HG02943 (cell line): ENCODE measurements around the gene PEPD.

ENCODE experiments used
- ATAC-seq: cut with Tn5 transposase; IDR thresholded peaks from one replicate; pipeline ENCODE4 v1.9.1; 2021; ENCODE audit warnings: mild to moderate bottlenecking, low read depth, moderate library complexity; ENCODE audit not compliant: unreplicated experiment

PEPD gene

DNA sequence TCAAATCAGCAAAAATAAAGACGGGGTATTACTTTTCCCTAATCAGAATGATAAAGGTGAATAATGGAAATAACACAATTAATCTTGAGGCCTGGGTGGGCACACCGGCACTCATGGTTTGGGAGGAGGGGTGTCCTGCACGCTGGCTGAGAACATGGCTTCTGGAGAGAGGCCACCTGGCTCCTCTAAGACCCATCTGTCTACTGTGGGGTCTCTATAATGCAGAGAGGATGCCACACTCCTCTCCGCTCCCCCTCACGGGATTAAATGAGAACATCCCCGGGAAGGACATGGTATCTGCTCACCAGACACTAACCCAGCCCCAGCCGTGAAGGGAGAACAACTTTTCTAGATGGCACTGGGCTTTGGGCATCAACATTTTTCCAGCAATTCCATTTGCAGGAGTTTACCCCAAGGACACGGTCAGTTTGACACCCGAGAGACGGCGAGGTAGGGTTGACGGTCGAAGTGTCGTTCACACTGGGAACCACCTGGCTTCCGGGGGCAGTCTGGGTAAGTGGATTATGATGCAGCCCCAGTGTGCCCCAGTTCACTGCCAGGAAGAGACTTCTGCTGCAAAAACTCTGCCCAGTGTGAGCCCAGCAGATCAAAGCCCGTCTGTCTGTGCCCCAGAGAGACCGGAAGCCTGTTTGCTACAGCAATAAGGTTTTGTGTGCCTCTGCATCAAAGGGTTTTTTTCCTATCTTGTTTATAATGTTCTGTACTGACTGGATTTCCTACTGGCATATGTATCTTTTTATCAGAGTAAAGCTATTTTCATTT is 91.5 kb downstream of the PEPD start:
- no peak for ATAC-seq

DNA sequence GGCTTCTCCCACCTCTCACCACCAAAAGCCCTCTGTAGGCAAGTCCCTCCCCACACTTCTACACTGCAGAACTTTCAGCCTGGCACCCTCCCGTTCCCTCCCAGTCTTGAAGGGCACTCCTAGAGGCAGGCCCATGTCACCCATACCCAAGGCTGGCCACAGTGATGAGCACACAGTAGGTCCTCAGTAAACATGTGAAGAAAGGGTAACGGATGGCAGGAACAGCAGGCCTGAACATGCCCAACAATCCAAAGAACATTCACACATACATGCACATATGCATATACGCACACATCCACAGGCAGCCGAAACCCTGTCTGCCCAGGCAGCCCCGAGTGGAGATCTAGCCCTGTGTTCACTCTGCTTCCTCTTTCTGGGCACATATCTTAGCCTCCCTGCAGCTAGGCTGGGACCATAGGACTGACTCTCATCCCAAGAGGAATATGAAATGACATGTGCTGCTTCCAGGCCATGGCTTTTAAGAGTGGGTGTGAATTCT is 92.9 kb downstream of the PEPD start:
- no peak for ATAC-seq

DNA sequence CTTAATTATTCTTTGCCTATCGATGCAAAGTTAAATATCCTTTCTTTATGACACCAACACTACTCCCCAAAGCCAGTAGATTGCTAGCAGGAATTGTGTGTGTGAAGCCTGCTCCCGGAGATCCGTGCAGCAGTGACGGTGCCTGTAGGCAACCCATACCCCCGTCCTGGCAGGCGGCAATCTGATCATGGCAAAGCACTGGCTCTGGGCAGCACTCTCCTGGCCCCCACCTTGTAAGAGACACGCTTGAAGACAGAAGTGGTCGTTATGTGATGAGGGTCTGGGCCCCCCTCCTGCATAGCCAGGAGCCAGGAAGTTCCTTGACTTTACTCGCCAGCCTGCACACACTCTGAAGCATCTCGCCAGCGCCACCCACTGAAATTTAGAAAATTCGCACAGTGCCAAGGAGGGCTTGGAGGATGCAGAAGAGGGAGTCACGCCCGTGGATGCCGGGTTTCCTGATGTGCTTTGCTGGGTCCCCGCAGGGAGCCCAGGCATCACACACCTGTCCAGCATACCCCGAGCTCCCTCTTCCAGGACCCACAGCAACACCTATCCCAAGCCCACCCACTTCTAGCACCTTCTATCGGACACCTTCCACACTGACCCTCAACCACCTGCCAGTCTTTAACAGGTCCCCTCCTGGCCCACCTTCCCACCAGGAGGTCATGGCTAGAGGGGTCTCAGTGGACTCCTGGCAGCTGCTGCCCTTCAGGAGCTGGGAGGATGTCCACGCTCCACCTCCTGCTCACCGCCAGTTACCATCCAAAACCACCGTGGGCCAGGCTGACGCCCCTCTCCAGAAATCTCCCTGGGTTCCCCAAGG is 93.6 kb downstream of the PEPD start:
- no peak for ATAC-seq

DNA sequence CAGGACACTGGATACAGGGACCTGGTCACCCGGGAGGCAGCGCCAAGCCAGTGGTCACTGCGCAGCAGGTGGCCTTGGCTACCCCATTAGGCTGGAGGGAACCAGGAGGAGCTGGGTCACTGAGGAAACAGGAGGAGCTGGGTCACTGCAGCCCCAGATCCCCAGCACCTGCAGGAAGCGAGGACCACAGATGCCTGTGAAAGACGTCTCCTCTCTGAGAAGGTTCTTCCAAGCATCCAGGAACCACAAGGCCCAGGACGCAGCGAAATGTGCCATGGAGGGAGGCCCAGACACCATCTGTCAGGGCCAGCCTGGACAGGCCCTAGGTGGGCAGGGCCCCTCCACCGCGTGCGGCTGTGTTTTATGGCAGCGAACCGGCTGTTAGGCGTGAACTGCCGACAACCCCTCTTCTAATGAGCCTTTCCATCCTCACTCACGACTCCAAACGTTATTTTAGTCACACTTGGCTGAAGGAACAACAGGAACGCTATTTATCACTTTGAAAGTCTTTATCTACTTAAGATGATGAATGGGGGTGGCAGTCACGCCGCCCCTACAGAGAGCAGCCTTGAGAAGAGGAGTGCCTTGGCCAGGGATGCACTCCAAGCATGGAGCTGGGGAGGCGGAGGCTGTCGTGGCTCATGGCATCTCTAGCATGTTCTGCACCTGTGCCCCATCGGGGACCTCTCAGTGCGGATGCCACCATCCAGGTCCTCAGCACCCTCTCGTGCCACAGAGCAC is 94.8 kb downstream of the PEPD start:
- ATAC-seq, result no peak

DNA sequence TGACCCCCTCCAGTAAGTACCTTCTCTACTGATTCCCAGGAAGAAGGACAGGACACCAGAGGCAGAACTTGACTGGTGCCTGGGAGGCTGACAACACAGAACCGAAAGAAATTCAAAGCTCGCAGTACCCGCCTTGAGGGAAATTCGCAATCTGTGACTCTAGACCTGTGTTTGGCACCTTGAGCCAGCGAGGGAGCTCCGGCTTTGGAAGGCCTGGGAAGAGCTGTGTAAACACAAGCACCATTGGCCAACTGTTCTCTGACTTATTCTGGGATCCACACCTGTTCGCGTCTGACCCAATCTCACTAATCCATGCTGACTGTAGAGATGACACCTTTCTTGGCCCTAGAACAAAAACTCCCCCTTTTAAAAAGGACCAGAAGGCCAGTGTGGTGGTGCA is 97.4 kb downstream of the PEPD start:
- no peak for ATAC-seq

DNA sequence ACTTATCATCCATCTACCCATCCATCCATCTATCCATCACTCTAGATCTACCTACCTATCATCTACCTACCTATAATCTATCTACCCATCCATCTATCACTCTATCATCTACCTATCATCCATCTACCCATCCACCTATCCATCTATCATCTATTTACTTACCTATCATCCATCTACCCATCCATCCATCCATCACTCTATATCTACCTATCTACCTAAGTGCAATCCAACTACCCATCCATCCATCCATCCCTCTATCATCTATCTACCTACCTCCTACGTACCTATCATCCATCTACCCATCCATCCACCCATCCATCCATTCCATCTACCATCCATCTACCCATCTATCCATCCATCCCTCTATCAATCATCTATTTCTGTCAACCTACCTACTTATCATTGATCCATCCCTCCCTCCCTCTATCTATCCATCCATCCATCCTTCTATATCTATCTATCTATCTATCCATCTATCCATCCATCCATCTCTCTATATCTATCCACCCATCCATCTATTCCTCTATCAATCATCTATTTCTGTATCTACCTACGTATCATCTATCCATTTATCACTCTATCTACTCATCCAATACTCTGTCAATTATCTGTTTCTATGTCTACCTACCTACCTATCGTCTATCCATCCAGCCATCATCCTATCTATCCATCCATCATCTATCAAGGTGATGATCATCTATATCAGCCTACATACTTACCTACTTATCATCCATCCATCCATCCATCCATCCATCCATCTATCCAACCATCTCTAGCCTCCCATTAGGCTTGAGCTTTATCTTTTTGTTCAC is 99.0 kb downstream of the PEPD start:
- ATAC-seq, result no peak

DNA sequence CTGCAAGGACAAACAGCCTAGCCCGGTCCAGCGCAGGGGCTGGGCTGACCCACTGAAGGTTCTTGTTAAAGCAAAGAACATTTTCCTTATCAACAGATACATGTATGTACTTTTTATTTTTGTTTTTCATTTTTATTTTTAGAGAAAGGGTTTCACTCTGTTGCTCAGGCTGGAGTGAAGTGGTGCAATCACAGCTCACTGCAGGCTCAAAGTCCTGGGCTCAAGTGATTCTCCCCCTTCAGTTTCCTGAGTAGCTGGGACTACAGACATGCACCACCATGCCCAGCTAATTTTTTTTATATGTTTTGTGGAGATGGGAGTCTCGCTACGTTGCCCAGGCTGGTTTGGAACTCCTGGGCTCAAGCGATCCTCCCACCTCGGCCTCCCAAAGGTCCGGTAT is 100.2 kb downstream of the PEPD start:
- no peak for ATAC-seq

DNA sequence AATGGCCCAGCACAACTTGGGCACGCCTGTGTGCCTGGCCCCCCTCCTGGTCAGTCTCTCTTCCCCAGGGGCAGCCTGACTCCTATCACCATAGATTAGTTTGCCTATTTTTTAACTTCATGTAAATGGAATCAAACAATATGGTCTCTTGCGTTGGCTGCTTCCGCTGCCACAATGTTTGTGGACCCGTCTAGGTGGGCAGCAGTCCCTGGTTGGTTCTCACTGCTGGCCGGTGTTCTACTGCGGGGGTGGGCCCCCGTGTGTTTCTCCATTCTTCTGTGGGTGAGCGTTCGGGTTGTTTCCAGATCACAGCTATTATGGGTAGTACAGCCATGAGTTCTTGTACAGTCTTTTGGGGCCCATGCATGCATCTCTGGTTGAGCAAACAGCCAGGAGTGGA is 100.8 kb downstream of the PEPD start:
- ATAC-seq, result no peak

DNA sequence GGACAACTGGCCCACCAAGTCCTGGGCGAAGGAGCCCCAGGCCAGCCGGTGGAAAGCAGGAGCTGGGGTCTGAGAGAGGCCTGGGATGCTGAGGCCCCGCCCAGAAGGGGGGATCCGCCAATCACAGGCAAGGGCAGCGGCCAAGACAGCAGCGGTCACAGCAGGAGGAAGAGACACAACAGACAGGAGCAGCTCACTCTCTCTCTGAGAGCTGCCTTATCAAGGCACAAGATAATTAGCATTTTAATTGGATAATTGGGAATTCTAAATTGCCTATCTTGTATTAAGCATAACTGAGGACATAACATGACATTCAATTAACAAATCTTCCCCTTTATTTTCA is 101.8 kb downstream of the PEPD start:
- ATAC-seq, result no peak

DNA sequence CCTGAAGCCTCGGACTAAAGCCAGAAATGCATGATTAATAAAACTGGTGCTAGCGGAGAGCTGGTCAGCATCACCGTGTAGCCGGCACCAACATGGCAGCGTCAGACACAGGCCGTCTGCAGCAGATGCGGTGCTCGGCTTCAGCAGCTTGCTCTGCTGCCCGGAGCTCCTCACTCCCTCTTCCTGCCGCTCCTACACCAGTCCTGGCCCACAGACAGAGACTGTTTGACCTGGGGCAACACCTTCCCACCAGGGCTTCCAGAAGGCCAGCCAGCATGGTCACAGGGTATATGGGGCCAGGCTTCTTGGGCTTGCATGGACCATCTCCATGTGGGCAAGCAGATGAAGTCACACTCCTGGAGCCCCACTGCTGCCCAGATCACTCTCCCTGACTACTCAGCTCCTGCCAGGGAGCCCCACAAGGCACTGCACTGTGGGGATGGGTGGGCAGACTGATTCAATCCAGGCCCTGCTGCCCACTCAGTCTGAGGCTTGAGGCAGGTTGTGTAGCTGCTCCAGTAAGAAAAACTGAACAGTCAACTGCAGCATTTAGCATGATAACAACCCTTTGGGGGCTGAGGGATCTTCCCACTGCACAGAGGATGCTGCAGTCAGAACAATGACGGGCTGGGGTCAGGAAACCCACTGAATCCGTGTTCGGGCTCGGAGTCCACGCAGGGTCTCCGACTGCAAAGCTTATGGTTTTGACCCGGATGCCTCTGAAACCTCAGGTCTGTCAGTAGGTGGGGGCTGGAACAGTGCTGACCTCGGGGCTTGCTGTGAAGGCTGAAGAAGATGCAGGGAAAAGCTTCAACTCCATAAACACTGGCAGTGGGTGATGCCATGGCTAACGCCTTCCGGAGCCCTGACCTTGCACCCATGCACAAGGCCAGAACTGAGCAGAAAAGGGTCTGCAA is 102.5 kb downstream of the PEPD start:
- no peak for ATAC-seq

DNA sequence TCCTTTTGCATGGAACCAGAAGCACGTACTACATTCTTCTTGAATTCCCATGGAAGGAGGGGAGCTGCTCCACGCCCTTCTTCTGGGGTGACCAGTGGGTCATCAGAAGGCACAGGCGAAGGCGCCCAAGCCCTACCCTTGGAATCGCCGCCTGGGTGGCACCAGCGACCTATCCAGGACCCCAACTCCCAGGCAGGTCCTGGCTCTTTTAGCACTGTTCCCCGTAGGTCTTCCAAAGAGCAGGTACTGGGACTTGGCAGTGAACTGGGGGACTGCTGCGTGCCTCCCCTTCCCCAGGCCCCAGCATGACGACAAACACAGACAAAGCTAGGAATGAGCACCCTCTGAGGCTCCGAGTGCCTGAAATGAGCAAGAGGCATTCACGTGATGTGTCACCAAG is 103.1 kb downstream of the PEPD start:
- ATAC-seq, result no peak

DNA sequence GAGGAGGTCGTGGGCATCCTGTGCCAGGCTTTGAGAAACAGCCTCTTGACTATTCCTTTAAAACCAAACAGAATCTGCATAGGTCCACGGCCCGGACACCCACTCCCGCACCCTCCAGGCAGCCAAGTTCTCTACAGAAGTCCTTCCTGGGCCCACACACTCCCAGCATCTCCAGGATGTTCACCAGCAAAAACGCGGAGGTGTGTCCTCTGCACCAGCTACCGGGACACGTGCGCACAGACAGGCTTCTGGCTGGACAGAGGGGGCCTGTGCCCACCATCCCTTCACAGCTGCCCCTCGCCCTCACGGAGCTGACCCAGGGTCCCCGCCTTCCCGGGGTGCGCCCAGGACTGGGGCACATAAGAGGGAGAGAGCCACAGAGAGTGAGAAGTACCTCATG is 103.8 kb downstream of the PEPD start:
- ATAC-seq, result no peak

DNA sequence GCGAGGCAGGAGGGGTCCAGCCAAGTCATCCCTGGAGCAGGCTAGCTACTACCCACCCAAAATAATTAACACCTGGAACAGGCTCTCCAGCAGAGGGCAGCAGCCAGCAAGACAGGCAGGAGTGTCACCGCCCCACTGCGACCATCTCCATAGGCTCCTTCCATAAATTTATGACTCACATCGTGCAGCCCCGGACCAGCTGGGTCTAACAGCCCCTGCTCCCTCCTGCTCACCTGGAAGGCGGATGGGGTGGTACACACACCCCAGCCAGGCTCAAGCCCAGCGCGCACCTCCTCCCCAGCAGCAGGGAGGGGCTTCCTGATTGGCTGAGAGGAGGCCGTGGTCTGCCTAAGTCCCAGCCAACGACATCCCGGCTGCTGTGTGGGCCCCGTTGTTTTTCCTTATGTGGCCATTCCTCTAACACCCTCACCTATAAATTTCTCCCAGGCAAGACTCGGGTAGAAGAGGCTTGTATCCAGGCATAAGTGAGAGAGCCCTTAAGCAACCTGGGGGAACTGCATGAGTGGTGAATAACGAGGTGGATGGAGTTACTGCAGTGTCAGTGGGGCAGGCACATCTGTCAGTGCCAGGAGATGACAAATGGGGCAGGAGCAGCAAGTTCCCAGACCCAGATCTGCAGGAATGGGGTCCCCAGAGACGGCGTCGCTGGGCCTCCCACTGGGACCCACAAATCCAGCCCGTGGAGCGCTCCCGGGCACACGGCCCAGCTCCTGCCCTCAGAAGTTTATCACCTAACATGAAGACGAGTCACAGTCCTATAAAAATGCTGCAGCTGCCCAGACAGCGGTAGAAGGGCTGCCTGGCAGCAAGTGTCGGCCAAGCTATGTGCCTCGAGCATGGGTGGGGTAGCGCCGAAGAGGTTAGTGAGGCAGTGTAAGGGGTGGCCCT is 105.0 kb downstream of the PEPD start:
- no peak for ATAC-seq

DNA sequence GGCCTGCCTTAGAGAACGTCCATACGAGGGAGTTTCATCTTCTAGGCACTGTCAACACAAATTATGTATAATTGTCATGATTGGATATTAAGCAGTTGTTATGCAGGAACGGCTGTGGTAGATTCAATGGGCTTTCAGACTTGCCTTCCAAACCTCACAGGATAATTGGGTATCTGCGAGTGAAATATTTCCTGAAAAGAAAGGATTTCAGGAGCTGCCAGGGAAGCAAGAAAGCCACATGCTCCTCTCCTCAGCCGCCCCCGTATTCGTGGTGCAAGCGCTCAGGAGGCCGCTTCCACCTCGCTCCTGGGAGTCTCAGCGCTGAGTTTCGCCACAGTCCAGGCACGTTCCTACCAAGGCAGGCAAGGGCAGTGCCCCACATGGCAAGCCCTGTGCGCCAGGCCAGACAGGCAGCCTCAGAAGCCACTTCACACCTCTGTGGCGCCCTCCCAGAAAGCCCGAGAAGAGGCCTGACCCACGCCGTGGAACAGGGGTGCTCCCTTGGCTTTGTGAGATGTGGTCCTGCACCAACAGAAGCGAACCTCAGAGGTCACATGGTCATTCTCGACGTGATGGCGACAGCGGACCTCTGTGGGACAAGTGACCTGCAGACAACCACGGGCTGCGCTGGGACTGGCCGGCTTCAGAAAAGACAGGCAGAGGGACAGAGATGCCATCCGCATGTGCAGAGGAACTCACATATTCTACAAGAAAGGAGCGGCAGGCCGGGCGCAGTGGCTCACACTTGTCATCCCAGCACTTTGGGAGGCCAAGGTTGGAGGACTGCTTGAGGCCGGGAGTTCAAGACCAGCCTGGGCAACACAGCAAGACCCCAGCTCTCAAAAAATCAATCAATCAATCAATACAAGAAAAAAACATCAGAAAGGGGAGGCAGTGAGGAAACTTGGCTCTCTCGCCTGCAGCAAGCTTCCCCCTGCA is 106.7 kb downstream of the PEPD start:
- no peak for ATAC-seq

DNA sequence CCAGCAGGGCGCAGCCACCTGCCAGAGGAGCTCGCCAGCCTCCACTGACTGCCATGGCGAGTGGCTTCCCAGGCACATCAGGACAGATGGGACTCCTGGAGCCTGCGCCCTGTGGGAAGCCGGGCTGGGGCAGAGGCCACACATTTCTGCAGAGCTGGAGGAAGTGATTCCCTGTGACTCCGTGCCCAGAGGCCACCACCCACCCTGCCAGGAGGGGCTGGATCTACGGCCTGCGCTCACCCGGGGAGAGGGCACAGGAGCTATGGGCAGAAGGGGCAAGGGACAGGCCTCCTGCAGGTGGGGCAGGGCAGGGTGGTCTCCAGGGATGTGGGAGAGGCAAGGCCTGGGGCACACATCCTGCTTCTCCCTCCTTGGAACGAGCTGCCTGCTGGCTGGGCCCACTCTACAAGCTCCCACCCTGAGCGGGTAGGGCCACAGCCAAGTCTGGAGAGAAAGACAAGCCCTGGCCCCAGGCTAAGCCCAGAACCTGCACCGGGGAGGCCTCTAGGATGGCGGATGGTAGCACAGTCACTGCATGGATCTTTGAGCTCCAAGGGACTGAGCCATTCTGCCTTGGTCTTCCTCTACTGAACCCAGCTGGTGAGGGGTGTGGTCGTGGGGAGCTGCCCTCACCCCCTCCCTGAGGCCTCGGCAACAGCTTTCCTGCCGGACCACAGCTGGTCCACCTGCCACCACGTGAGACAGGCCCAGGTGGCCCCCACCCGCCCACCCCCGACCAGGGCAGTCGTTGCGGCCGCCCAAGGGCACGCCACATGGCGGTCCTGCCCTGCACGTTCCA is 107.5 kb downstream of the PEPD start:
- ATAC-seq, result no peak

DNA sequence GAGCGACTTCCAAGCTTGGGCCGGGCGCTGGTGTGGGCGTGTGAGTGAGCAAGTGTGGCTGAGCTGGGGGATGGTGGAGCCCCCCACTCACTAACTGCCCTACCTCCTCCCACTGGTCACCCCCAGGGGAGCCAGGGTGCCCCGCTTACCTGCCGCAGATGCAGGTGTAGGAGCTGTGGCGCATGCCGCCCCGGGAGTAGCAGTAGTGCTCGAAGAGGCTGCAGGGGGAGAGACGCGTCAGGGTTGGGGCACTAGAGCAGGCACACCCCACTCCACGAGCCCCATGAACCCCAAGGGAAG is 108.2 kb downstream of the PEPD start:
- no peak for ATAC-seq
